Measurements from ENCODE around the gene ARAP3.

Gene ARAP3

DNA sequence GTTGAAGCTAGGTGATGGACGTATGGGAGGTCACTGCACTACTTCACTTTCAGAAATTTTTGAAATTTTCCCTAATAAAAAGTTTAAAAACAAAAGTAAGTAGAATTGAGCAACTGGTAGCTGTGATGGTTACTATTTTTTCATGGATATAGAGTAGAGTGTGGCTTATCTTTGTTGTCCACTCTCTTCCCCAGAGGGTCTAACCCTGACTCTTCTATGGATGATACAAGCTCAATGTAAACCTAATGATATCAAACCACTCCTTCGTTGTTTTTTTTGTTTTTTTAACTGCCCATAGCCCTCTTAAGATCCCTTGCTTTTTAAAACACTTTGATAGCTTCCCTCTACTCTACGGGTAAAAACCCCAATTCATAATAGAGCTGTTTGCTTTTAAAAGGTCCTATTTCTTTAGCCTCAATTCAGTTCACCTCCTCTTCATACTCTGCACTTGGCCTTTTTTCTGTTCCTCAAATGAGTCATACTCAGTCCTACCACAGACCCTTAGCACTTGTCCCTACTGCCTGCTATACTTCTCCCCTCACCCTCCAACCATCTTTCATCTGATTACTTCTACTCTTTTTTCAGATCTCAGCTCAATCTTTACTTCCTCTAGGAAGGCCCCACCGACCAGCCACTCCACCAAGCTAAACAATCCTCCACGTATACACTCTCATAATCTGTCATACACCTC is 48.0 kb downstream of the ARAP3 start:
- no peak for TF ChIP-seq GATA2 (IDR thresholded peaks at IDR 0.05; ENCODE audit: low read depth, low read length)
- no peak for TF ChIP-seq GATA3 (IDR thresholded peaks at IDR 0.05; ENCODE audit: low read depth, low read length)

DNA sequence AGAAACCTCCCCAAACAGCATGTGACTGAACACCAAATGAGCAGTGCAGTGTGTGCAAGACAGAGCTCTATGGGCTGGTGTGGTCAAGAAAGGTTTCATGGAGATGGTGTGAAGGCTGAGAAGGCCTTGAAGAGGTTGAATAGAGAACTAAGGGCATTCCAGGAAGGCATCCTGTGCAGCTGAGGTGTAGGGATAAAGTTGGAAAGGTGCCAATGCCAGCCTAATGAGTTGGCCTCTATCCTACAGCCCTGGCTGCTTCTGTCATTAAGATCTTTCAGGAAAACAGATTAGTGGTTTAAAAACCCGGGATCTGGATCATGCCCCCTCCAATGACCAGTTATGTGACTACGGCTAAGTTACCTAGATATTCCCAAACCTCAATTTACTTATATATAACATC is 49.4 kb downstream of the ARAP3 start:
- TF ChIP-seq GATA3 (IDR thresholded peaks at IDR 0.05; ENCODE audit: low read depth, low read length) (no peak), GATA2 (IDR thresholded peaks at IDR 0.05; ENCODE audit: low read depth, low read length) (no peak)

DNA sequence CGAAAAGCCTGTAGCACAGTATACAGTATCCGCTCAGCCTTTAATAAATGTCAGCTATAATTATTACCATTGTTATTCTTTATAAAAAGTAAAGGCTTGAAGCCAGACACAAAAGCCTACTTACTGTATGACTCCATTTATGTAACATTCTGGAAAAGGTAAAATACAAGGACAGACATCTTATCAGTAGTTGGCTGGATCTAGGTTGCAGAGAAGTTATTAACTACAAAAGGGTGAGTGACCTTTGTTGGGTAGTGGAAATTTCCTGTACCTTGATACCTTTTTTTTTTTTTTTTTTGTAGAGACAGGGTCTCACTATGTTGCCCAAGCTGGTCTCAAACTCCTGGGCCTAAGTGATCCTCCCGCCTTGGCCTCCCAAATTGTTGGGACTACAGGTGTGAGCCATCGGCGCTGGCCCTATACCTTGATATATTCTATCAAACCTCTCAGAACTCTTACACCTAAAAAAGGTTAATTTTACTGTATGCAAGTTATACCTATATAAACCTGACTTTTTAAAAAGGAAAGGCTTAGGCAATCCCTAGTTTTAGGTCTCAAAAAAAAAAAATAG is 51.4 kb downstream of the ARAP3 start:
- no peak for TF ChIP-seq GATA3 (IDR thresholded peaks at IDR 0.05; ENCODE audit: low read depth, low read length)
- TF ChIP-seq GATA2 (IDR thresholded peaks at IDR 0.05; ENCODE audit: low read depth, low read length) = no peak

- TF ChIP-seq GATA3 (IDR thresholded peaks at IDR 0.05; ENCODE audit: low read depth, low read length) (no peak), GATA2 (IDR thresholded peaks at IDR 0.05; ENCODE audit: low read depth, low read length) (no peak)
Observed at GRCh38 chr5:141628175-141628788, 53.7 kb downstream of the ARAP3 start.

GRCh38 chr5:141623611-141624010 is 58.4 kb downstream of the ARAP3 start:
- no peak for TF ChIP-seq GATA3 (IDR thresholded peaks at IDR 0.05; ENCODE audit: low read depth, low read length)
- TF ChIP-seq GATA2 (IDR thresholded peaks at IDR 0.05; ENCODE audit: low read depth, low read length) = no peak

- no peak for TF ChIP-seq GATA3 (IDR thresholded peaks at IDR 0.05; ENCODE audit: low read depth, low read length)
- TF ChIP-seq GATA2 (IDR thresholded peaks at IDR 0.05; ENCODE audit: low read depth, low read length) = no peak
Observed at GRCh38 chr5:141623186-141623585, 58.8 kb downstream of the ARAP3 start.

DNA sequence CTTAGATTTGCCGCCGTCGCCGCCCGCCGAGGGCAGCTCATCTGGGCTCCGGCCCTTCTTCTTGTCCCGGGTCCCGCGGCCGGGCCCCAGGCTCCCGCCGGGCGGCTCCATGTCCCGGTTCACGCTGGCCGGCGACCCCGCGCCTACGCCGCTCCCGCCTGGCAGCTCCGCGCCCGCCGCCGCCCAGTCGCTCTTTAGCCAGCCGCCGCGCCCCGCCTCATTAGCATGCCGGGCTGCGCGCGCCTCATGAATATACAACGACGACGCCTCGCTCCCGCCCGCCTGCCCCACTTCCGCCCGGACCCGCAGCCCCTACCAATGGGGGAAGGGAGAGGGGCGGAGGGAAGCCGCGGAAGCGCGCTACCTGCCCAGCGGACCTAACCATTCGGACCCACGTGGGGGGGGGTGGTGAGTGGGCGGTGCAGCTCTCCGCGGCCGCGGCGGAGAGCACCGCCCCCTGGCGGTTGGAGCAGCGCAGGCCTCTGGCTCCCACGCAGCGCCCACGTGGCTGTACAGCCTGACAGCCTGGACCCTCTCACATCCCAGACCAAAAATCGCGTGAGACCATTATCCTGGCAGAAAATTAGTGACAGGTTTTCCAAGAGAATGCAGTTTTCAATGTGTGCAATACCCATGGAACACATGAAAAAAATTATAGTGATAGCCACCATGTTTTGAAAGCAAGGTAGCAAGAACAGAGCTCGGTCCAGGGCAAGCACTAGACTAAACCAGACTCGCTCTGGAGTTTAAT is 63.1 kb downstream of the ARAP3 start, which contains the start of gene DIAPH1:
TSS of gene DIAPH1 (minus strand) at position 197 of the 751 bp plus-strand sequence. CDS start at position 111, 86 bp downstream.
- TF ChIP-seq GATA3 (IDR thresholded peaks at IDR 0.05; ENCODE audit: low read depth, low read length) (no peak), GATA2 (IDR thresholded peaks at IDR 0.05; ENCODE audit: low read depth, low read length) (no peak; the same call in 1 of the 2 replicates)

GRCh38 chr5:141618030-141618803 is 63.8 kb downstream of the ARAP3 start:
- TF ChIP-seq GATA3 (IDR thresholded peaks at IDR 0.05; ENCODE audit: low read depth, low read length) (no peak), GATA2 (IDR thresholded peaks at IDR 0.05; ENCODE audit: low read depth, low read length) (no peak)

GRCh38 chr5:141617682-141618029 is 64.4 kb downstream of the ARAP3 start:
- no peak for TF ChIP-seq GATA2 (IDR thresholded peaks at IDR 0.05; ENCODE audit: low read depth, low read length)

DNA sequence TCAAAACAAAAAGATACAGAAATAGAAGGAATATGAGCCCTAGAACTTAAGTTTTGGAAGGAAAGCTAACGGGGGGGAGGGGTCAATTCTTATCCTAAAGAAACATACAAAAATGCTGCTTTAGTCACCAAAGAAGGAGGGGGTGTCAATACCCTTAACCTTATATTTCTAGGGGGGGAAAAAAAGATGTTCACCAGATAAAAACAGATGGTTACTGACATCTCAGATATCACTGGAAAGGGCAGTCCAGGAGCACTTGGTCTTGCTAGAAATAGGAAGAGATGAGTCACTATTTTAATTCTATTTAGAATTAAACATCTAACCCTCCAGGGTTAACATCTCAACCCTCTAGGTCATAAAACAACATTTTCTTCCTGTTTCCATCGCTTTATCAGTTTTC is 64.9 kb downstream of the ARAP3 start:
- TF ChIP-seq GATA2 (IDR thresholded peaks at IDR 0.05; ENCODE audit: low read depth, low read length) (no peak), GATA3 (IDR thresholded peaks at IDR 0.05; ENCODE audit: low read depth, low read length) (no peak)

DNA sequence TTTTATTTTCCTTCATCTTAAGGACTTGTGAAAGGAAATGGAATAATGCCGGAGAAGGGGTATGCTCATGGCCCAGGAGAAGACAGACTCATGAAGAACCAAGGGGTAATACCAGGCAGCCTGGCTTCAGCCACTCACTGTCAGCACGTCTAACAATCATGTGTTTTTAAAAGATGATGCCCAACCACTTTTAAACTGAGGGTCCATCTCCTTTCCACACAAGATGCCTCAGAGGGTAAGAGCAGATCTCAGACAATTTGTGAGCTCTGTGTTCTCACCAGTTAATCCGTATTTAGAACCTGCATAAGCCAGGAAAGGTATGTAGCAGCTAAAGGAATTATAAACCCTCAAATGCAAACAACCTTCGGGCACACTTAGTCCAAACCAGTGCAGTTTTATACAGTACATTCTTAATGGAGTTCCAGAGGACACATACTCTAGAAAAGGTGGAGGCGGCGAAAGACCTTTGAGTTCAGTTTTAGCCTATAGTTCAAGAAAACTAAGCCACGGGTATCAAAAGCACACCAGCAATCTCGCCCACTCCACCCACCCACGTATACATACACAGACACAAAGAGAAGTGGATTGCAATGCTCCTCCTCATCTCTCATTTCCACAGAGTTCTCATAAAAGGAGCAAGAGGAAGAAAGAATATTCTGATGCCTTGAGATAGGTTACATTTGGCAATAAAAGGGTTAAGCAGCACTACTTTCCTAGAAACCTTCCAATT is 65.9 kb downstream of the ARAP3 start:
- TF ChIP-seq GATA2 (IDR thresholded peaks at IDR 0.05; ENCODE audit: low read depth, low read length) = no peak
- TF ChIP-seq GATA3 (IDR thresholded peaks at IDR 0.05; ENCODE audit: low read depth, low read length) = no peak

GRCh38 chr5:141613344-141613743 is 68.7 kb downstream of the ARAP3 start:
- TF ChIP-seq GATA3 (IDR thresholded peaks at IDR 0.05; ENCODE audit: low read depth, low read length) (no peak), GATA2 (IDR thresholded peaks at IDR 0.05; ENCODE audit: low read depth, low read length) (no peak)

- TF ChIP-seq GATA2 (IDR thresholded peaks at IDR 0.05; ENCODE audit: low read depth, low read length) = no peak
- TF ChIP-seq GATA3 (IDR thresholded peaks at IDR 0.05; ENCODE audit: low read depth, low read length) = no peak
Observed at GRCh38 chr5:141611289-141611688, 70.7 kb downstream of the ARAP3 start.

Measured in SH-SY5Y (cell line).